GM20431 (cell line): Measurements from ENCODE around the gene AFP.

ENCODE experiments used
- in situ Hi-C: fragments of 300-500 bp; cut with MseI, MboI; formaldehyde crosslinking; loops from one replicate; pipeline ENCODE4 v1.15.0; 2020; ENCODE audit warnings: low sequenced_read_pairs; ENCODE audit not compliant: unreplicated experiment

Gene AFP

GRCh38 chr4:73436674-73437557 lies 895 bp downstream of the AFP start:
- in situ Hi-C loops = no loop called here

- in situ Hi-C loops = no loop called here
Measured at GRCh38 chr4:73437558-73437956, 1.5 kb downstream of the AFP start.

- in situ Hi-C loops = no loop called here
Measured at GRCh38 chr4:73438048-73438447, 2.0 kb downstream of the AFP start.

- in situ Hi-C loops = no loop called here
Measured at GRCh38 chr4:73438582-73439215, 2.7 kb downstream of the AFP start.

GRCh38 chr4:73439445-73439844 lies 3.4 kb downstream of the AFP start:
- in situ Hi-C loops = no loop called here

DNA sequence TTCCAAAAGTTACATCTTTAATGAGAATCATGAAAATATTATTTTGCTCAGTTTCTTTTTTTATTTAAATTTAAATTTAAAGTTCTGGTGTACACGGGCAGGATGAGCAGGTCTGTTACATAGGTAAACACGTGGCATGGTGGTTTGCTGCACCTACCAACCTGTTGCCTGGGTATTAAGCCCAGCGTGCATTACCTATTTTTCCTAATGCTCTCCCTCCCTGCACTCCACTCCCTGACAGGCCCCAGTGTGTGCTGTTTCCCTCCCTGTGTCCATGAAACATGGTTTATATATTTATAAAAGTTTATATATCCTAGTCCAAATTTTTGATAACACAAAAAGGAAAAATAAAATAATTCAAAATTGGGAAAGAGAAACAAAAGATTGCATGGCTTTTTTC lies 4.0 kb downstream of the AFP start:
- in situ Hi-C loops = no loop called here

GRCh38 chr4:73440653-73441052 lies 4.6 kb downstream of the AFP start:
- in situ Hi-C loops = no loop called here

- in situ Hi-C loops = no loop called here
Measured at GRCh38 chr4:73442275-73442674, 6.3 kb downstream of the AFP start.

DNA sequence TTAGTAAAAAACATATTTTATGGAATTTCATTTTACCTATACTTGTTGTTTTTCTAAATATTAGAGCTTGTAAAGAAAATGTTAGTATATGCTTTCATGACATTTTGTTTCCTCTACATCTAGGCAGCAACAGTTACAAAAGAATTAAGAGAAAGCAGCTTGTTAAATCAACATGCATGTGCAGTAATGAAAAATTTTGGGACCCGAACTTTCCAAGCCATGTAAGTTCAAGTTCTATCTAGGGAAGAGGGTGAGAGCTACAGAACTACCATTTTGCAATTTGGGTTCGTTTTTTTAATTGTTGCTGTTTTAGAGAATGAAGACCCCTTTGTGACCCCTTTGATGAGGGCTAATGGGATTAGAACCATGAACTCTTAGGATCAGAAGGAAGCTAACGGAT lies 7.2 kb downstream of the AFP start:
- in situ Hi-C loops = no loop called here

GRCh38 chr4:73445383-73446335 lies 9.6 kb downstream of the AFP start:
- in situ Hi-C loops = no loop called here

DNA sequence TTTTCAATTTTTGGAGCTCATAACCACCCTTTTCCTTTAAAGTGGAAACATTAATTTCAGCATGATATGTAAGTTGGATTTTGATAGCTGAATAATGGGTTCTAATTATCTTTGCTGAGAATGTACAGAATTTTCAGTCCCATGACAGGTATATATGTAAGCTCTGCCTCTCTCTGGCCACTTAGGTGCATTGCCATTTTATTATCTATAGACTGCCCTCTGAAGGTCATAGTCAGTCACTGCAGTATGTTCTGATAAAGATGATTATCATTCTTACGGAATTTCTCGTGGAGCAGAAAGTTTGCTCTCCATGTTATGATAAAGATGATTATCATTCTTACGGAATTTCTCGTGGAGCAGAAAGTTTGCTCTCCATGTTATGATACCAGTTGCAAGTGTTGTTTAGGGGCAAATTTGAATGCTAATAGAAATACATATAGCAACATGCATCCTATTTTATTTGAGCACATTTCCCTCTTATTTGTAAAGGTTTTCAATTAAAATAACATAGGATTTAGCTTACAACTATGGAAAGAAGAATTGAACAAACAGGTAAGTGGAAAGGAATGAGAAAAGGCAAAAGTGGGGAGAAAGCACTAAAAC lies 10.4 kb downstream of the AFP start:
- in situ Hi-C loops = no loop called here

DNA sequence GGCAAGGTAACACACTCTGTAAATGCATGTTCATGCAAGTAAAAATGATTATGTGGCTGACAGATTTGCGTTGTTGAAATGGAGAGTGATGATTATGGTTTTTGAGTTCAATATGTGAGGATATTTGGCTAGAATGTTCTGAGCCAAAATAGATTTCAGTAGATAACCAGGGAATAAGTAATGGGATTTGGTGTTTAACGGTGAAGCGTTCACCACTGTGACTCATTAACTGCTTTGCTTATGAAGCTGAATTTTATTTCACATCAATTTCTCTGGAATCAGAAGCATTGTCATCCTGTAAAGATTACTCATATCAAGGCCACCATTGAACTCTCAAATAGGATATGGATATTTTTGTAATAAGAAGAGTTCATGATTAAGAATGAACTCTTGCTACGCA lies 11.7 kb downstream of the AFP start:
- in situ Hi-C loops = no loop called here

DNA sequence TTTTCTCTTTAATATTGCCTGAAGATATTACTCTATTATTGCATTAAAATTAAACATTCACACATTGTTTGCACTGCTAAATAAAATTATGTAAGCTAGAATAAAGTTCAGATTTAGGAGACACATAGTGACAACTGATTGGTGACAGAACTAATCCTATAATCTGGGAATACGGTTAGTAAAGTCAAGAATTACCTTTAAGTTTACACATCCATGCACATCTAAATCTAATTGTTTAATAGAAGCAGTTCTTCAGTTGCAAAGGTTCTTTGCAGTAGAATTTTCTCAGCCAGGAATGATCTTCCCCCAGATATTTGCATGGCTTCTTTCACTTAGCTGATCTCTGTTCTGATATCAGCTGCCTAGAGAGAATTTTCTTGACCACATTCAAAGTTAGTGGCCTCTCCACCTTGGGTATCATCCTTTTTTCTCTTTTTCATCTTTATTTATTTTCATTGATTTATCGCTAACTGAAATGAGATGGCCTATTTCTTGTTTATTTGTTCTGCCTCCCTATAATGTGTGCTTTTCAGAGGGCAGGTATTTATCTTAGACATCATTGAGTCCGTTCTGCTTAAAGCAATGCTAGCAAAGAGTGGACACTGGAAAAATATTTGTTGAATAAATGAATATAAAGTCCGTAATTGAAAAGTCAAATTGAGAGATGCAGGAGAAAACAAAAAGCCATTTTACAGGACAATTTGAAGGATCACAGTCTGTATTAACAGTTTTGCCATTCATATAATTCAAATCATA lies 12.6 kb downstream of the AFP start:
- in situ Hi-C loops = no loop called here

DNA sequence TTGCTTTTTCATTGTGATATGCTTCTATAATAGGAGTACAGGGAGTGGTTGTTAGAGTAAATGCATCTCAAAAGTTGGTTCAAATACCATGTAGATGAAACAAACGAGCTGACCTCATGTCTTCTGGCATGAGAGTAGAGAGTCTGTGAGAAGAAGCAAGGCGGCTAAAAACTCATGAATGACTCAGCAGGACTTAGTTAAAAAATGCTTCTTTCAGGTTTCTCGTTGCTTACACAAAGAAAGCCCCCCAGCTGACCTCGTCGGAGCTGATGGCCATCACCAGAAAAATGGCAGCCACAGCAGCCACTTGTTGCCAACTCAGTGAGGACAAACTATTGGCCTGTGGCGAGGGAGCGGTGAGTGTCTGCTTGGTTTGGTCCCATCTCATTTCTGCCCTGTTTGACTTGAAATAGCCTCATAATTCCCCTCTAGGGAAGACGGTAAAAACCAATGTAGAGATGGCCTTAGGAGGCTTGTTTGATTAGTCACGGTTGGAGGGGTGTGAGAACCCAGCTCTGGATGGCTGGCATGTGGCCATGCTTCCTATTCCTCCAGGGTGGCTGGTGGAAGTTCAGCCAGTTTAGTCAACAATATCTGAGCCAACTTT lies 14.5 kb downstream of the AFP start:
- in situ Hi-C loops = no loop called here

DNA sequence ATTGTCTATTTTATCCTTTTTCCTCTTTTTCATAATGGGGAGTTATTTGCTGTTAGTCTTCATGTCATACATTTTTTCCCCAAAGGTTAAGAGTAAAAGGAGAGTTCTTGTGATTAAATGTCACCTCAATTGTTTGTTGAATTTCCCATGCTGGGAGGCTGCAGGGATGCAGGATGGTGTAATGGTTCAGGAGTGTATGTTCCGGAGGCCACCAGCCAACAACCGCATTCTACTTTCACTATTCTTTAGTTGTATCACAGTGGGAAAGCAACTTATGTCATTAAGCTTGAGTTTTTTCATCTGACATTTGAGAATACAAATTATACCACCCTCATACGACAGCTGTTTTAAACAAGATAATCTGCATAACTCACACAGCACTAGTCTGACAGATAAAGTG lies 15.4 kb downstream of the AFP start:
- in situ Hi-C loops = no loop called here

GRCh38 chr4:73451981-73452747 lies 16.1 kb downstream of the AFP start:
- in situ Hi-C loops = no loop called here

- in situ Hi-C loops = no loop called here
Measured at GRCh38 chr4:73452953-73453700, 17.1 kb downstream of the AFP start.

GRCh38 chr4:73453701-73454005 lies 17.6 kb downstream of the AFP start:
- in situ Hi-C loops = no loop called here
